DND-41 (cell line): Measurements from ENCODE around the gene MSRB3.

Experiments used
- ATAC-seq: fragments of 200-7000 bp; cut with Tn5 transposase; 3 replicates; pipeline ENCODE4 v1.9.1; 2021; ENCODE audit warnings: low read depth; ENCODE audit not compliant: insufficient read depth
- DNase-seq: peaks from one replicate; pipeline ENCODE4 v3.0.0-alpha.2; 2020
- H2AFZ ChIP-seq: 2 replicates; pipeline ENCODE4 v1.6.0; 2012; ENCODE audit warnings: low read depth, low read length
- H3K27ac ChIP-seq: 2 replicates; pipeline ENCODE4 v1.5.1; 2012; ENCODE audit warnings: low read length, inconsistent platforms
- H3K27me3 ChIP-seq: fragments of 200-600 bp; sonication (generic); 2 replicates; pipeline ENCODE4 v1.6.0; 2012; ENCODE audit warnings: low read length, mild to moderate bottlenecking, inconsistent platforms; ENCODE audit not compliant: insufficient read depth, poor library complexity
- H3K36me3 ChIP-seq: 2 replicates; pipeline ENCODE4 v1.5.1; 2012; ENCODE audit warnings: low read length, inconsistent platforms; ENCODE audit not compliant: insufficient read depth
- H3K4me1 ChIP-seq: 2 replicates; pipeline ENCODE4 v1.5.1; 2012; ENCODE audit warnings: mild to moderate bottlenecking, low read length; ENCODE audit not compliant: insufficient read depth
- H3K4me2 ChIP-seq: 2 replicates; pipeline ENCODE4 v1.6.0; 2012; ENCODE audit warnings: mild to moderate bottlenecking, moderate library complexity, low read length, inconsistent platforms; ENCODE audit not compliant: insufficient read depth
- H3K4me3 ChIP-seq, 2 experiments: fragments of 200-600 bp in 1 of 2; shearing (Covaris generic) in 1 of 2; 2 replicates each; pipeline ENCODE4 v1.5.1; 2012 to 2016; ENCODE audit warnings: inconsistent platforms in 2 of 2, low read length in 2 of 2, mild to moderate bottlenecking in 2 of 2, low read depth in 1 of 2, moderate library complexity in 1 of 2
- H3K79me2 ChIP-seq: 2 replicates; pipeline ENCODE4 v1.6.0; 2012; ENCODE audit warnings: low read length, inconsistent platforms; ENCODE audit not compliant: insufficient read depth
- H3K9ac ChIP-seq: 2 replicates; pipeline ENCODE4 v1.6.0; 2012; ENCODE audit warnings: low read depth, mild to moderate bottlenecking, inconsistent platforms, low read length, moderate library complexity
- H3K9me3 ChIP-seq: 2 replicates; pipeline ENCODE4 v1.5.1; 2012; ENCODE audit warnings: low read length, moderate library complexity, mild to moderate bottlenecking, inconsistent platforms; ENCODE audit not compliant: insufficient read depth, severe bottlenecking
- H4K20me1 ChIP-seq: 2 replicates; pipeline ENCODE4 v1.6.0; 2012; ENCODE audit warnings: low read length; ENCODE audit not compliant: insufficient read depth
- CTCF ChIP-seq: IDR thresholded peaks from 2 replicates; pipeline ENCODE4 v1.5.1; 2012; ENCODE audit warnings: borderline replicate concordance, low read length, moderate library complexity, mild to moderate bottlenecking; ENCODE audit not compliant: poor library complexity, severe bottlenecking; ENCODE audit errors: extremely low read depth
- EZH2 ChIP-seq: IDR thresholded peaks from 3 replicates; pipeline ENCODE4 v1.6.1; 2012; ENCODE audit warnings: borderline replicate concordance, low read depth, mild to moderate bottlenecking, moderate library complexity, low read length, inconsistent platforms; ENCODE audit not compliant: severe bottlenecking

MSRB3 gene

GRCh38 chr12:65510584-65511050 is 232.1 kb downstream of the MSRB3 start:
- H3K27ac ChIP-seq, result no peak overlapping the region
- no peak overlapping the region for H3K9ac ChIP-seq
- no peaks in the 10 kb centered on the region for H4K20me1 ChIP-seq
- no peaks in the 10 kb centered on the region for H3K36me3 ChIP-seq
- no peak overlapping the region for H3K4me2 ChIP-seq
- no peak overlapping the region for H2AFZ ChIP-seq
- ATAC-seq, result no peak
- no peak overlapping the region for H3K4me3 ChIP-seq
- no peak for DNase-seq
- TF ChIP-seq CTCF, result no peak
- no peak for TF ChIP-seq EZH2
- no peaks in the 10 kb centered on the region for H3K4me1 ChIP-seq
- H3K9me3 ChIP-seq, result no peaks in the 10 kb centered on the region
- no peaks in the 10 kb centered on the region for H3K79me2 ChIP-seq
- H3K27me3 ChIP-seq, result no peaks in the 10 kb centered on the region

GRCh38 chr12:65511134-65511834 is 232.8 kb downstream of the MSRB3 start:
- no peaks in the 10 kb centered on the region for H4K20me1 ChIP-seq
- no peak for ATAC-seq

GRCh38 chr12:65511912-65512311 is 233.4 kb downstream of the MSRB3 start:
- Histone ChIP-seq H3K9me3 (no peaks in the 10 kb centered on the region), H3K4me2 (no peak overlapping the region), H3K36me3 (no peaks in the 10 kb centered on the region), H3K4me1 (no peaks in the 10 kb centered on the region), H3K79me2 (no peaks in the 10 kb centered on the region), H2AFZ (no peak overlapping the region), H3K9ac (no peak overlapping the region), H3K27me3 (no peaks in the 10 kb centered on the region), H3K4me3 (no peak overlapping the region), H3K27ac (no peak overlapping the region), H4K20me1 (no peaks in the 10 kb centered on the region)
- TF ChIP-seq CTCF (no peak), EZH2 (no peak)
- DNase-seq (no peak), ATAC-seq (no peak)

More at GRCh38 chr12:65511134-65511834, 232.8 kb downstream of the MSRB3 start:
- Histone ChIP-seq H3K27me3 (no peaks in the 10 kb centered on the region), H3K79me2 (no peaks in the 10 kb centered on the region), H3K4me2 (no peak overlapping the region), H3K27ac (no peak overlapping the region), H3K9me3 (no peaks in the 10 kb centered on the region), H3K4me1 (no peaks in the 10 kb centered on the region), H3K9ac (no peak overlapping the region), H3K36me3 (no peaks in the 10 kb centered on the region), H3K4me3 (no peak overlapping the region), H2AFZ (no peak overlapping the region)
- DNase-seq, result no peak
- TF ChIP-seq CTCF (no peak), EZH2 (no peak)
